HCT116 (cell line): ENCODE measurements around the gene OGN. TPM values are rescaled to one million over a fixed set of nuclear protein-coding genes. Genes with fewer than 3 reads are reported as not detected.

Source experiments
- ATAC-seq: fragments of 200-7000 bp; cut with Tn5 transposase; 2 replicates; pipeline ENCODE4 v1.9.1; 2020; ENCODE audit warnings: mild to moderate bottlenecking, moderate library complexity
- BruUV-seq: library from RNA; stranded (reverse); fragments of 400-500 nt; replicated peaks from 2 replicates; lab custom pipeline; 2021; lab: Mats Ljungman, UMichigan
- CTCF ChIA-PET: fragments of 300-600 bp; sonication (Branson Sonifier 250); formaldehyde crosslinking; loops from one replicate; lab custom pipeline; 2021; ENCODE audit warnings: antibody characterized with exemption; lab: Charles Lee
- POLR2A ChIA-PET: fragments of 300-600, 350-600 bp; sonication (Branson Sonifier 250); formaldehyde crosslinking; loops from one replicate; lab custom pipeline; 2021; ENCODE audit warnings: antibody characterized with exemption; lab: Charles Lee
- RAD21 ChIA-PET, 2 experiments: fragments of 300-600 bp; sonication (Branson Sonifier 250); formaldehyde crosslinking; loops; one replicate each; lab custom pipeline; 2023; ENCODE audit warnings: low total read pairs in 2 of 2; ENCODE audit not compliant: uncharacterized antibody in 2 of 2, unreplicated experiment in 2 of 2, low non-redundant PET in 1 of 2; lab: Charles Lee
- DNase-seq: peaks from one replicate; pipeline ENCODE4 v3.0.0-alpha.2; 2010; ENCODE audit warnings: low read depth, low spot score
- H2AFZ ChIP-seq: fragments of 200-600 bp; shearing (Covaris generic), sonication (generic); 2 replicates; pipeline ENCODE4 v1.6.1; 2017; ENCODE audit warnings: low read depth, mixed run types, mixed read lengths, antibody characterized with exemption, low read length; ENCODE audit not compliant: poor library complexity, severe bottlenecking
- H3K27ac ChIP-seq: 2 replicates; pipeline ENCODE4 v1.5.1; 2012; ENCODE audit warnings: low read depth, low read length
- H3K27me3 ChIP-seq: fragments of 200-600 bp; sonication (generic); 2 replicates; pipeline ENCODE4 v1.6.1; 2016; ENCODE audit warnings: mixed run types, low read length, mixed read lengths; ENCODE audit not compliant: insufficient read depth
- H3K36me3 ChIP-seq, 2 experiments: fragments of 200-500 bp in 1 of 2; fragments of 200-600 bp in 1 of 2; sonication (Bioruptor generic) in 1 of 2; sonication (generic) in 1 of 2; 2 replicates each; pipeline versions ENCODE4 v1.5.1 to v1.6.1; 2014 to 2016; ENCODE audit warnings: low read length in 2 of 2, inconsistent platforms in 1 of 2, mixed read lengths in 1 of 2, mixed run types in 1 of 2; ENCODE audit not compliant: insufficient read depth in 2 of 2, control insufficient read depth in 1 of 2
- H3K4me1 ChIP-seq, 2 experiments: fragments of 200-600 bp in 1 of 2; sonication (generic) in 1 of 2; 2 replicates each; pipeline versions ENCODE4 v1.5.1 to v1.6.1; 2012 to 2017; ENCODE audit warnings: low read length in 2 of 2, inconsistent platforms in 1 of 2, mild to moderate bottlenecking in 1 of 2, mixed read lengths in 1 of 2, mixed run types in 1 of 2, moderate library complexity in 1 of 2; ENCODE audit not compliant: insufficient read depth in 2 of 2, control insufficient read depth in 1 of 2
- H3K4me2 ChIP-seq: fragments of 200-600 bp; sonication (generic); 2 replicates; pipeline ENCODE4 v1.6.1; 2017; ENCODE audit warnings: mixed run types, low read length, mixed read lengths
- H3K4me3 ChIP-seq, 2 experiments: fragments of 200-600 bp in 1 of 2; sonication (generic) in 1 of 2; replicated peaks in 1 of 2; 2 replicates each; pipeline ENCODE4 v1.5.1; 2011 to 2016; ENCODE audit warnings: low read length in 2 of 2, control low read depth in 1 of 2, low read depth in 1 of 2, mild to moderate bottlenecking in 1 of 2, mixed read lengths in 1 of 2, mixed run types in 1 of 2
- H3K79me2 ChIP-seq: fragments of 200-600 bp; sonication (generic); 2 replicates; pipeline ENCODE4 v1.6.1; 2017; ENCODE audit warnings: mild to moderate bottlenecking, mixed run types, low read length, moderate library complexity, mixed read lengths; ENCODE audit not compliant: insufficient read depth
- H3K9ac ChIP-seq: fragments of 200-600 bp; sonication (generic); 2 replicates; pipeline ENCODE4 v1.6.1; 2016; ENCODE audit warnings: low read length, mixed read lengths
- H3K9me2 ChIP-seq: fragments of 200-600 bp; sonication (generic), shearing (Covaris generic); 2 replicates; pipeline ENCODE4 v1.6.1; 2017; ENCODE audit warnings: mixed run types, mild to moderate bottlenecking, moderate library complexity; ENCODE audit not compliant: insufficient read depth
- H3K9me3 ChIP-seq, 2 experiments: fragments of 200-500 bp in 1 of 2; fragments of 200-600 bp in 1 of 2; sonication (Bioruptor generic) in 1 of 2; sonication (generic) in 1 of 2; 2 replicates each; pipeline ENCODE4 v1.6.1; 2014 to 2017; ENCODE audit warnings: low read length in 2 of 2, mixed read lengths in 2 of 2, inconsistent platforms in 1 of 2, low read depth in 1 of 2, mild to moderate bottlenecking in 1 of 2, mixed run types in 1 of 2, moderate library complexity in 1 of 2; ENCODE audit not compliant: control insufficient read depth in 1 of 2, insufficient read depth in 1 of 2
- H4K20me1 ChIP-seq: fragments of 200-600 bp; sonication (generic), shearing (Covaris generic); 2 replicates; pipeline ENCODE4 v1.6.1; 2017; ENCODE audit warnings: mixed run types, mild to moderate bottlenecking, moderate library complexity; ENCODE audit not compliant: insufficient read depth
- ATF3 ChIP-seq: IDR thresholded peaks from 2 replicates; pipeline ENCODE4 v1.6.1; 2012
- CBX3 ChIP-seq: IDR thresholded peaks from 2 replicates; pipeline ENCODE4 v1.6.1; 2012; ENCODE audit warnings: low read depth
- CTCF ChIP-seq, 3 experiments: fragments of 200-600 bp in 1 of 3; sonication (generic) in 1 of 3; IDR thresholded peaks in 2 of 3; conservative IDR thresholded peaks in 1 of 3; 2 replicates each; pipeline ENCODE4 v1.5.1; 2012 to 2017; ENCODE audit warnings: low read depth in 2 of 3, low read length in 2 of 3, antibody characterized with exemption in 1 of 3, borderline replicate concordance in 1 of 3, control low read depth in 1 of 3, mild to moderate bottlenecking in 1 of 3, mixed read lengths in 1 of 3, mixed run types in 1 of 3, moderate library complexity in 1 of 3; ENCODE audit not compliant: insufficient read depth in 1 of 3
- ELF1 ChIP-seq: IDR thresholded peaks from 2 replicates; pipeline ENCODE4 v1.6.1; 2012; ENCODE audit warnings: low read depth, borderline replicate concordance
- EZH2 ChIP-seq: fragments of 200-600 bp; sonication (generic); IDR thresholded peaks from 2 replicates; pipeline ENCODE4 v1.6.1; 2017; ENCODE audit warnings: antibody characterized with exemption, mixed run types
- EZH2phosphoT487 ChIP-seq: fragments of 200-600 bp; IDR thresholded peaks from 2 replicates; pipeline ENCODE4 v1.6.1; 2018; ENCODE audit warnings: antibody characterized with exemption, borderline replicate concordance
- JUND ChIP-seq: IDR thresholded peaks from 2 replicates; pipeline ENCODE4 v1.6.1; 2012
- MAX ChIP-seq: IDR thresholded peaks from 2 replicates; pipeline ENCODE4 v1.6.1; 2012
- POLR2A ChIP-seq: IDR thresholded peaks from 2 replicates; pipeline ENCODE4 v1.7.0; 2011; ENCODE audit warnings: borderline replicate concordance; ENCODE audit not compliant: insufficient read depth, insufficient read length; ENCODE audit errors: extremely low read depth
- POLR2AphosphoS5 ChIP-seq: IDR thresholded peaks from 2 replicates; pipeline ENCODE4 v1.6.1; 2011; ENCODE audit warnings: mild to moderate bottlenecking, low read depth, low read length, moderate library complexity
- RAD21 ChIP-seq: IDR thresholded peaks from 2 replicates; pipeline ENCODE4 v1.6.1; 2012; ENCODE audit warnings: low read depth, mild to moderate bottlenecking
- SIN3A ChIP-seq: IDR thresholded peaks from 2 replicates; pipeline ENCODE4 v1.6.1; 2012; ENCODE audit warnings: low read depth
- SP1 ChIP-seq: IDR thresholded peaks from 2 replicates; pipeline ENCODE4 v1.6.1; 2012; ENCODE audit warnings: low read depth
- SRF ChIP-seq: IDR thresholded peaks from 2 replicates; pipeline ENCODE4 v1.6.1; 2012; ENCODE audit warnings: low read depth
- ZBTB33 ChIP-seq: IDR thresholded peaks from 2 replicates; pipeline ENCODE4 v1.6.1; 2011; ENCODE audit warnings: mild to moderate bottlenecking, low read length, moderate library complexity; ENCODE audit not compliant: insufficient replicate concordance; ENCODE audit errors: extremely low read depth
- ZFX ChIP-seq: fragments of 450-650 bp; IDR thresholded peaks from 2 replicates; pipeline ENCODE4 v1.6.1; 2017
- intact Hi-C: fragments of 100-400 bp; cut with micrococcal nuclease; formaldehyde crosslinking; loops from 2 replicates; pipeline ENCODE4 v1.10.0; 2022
- total RNA-seq: library from RNA; stranded (reverse); gene quantifications from one replicate; pipeline ENCODE4 v1.2.1, GENCODE V29; 2021; ENCODE audit not compliant: unreplicated experiment

OGN gene
- total RNA-seq, 1 experiment from 2014 or later: 0.15 TPM

GRCh38 chr9:92422611-92423338, 18.4 kb upstream of the OGN start:
- no peak for DNase-seq
- Histone ChIP-seq H3K4me3 (no peak overlapping the region), H3K79me2 (no peaks in the 10 kb centered on the region), H3K9me2 (no peaks in the 10 kb centered on the region), H4K20me1 (no peaks in the 10 kb centered on the region), H3K4me2 (no peak overlapping the region), H3K9ac (no peak overlapping the region), H2AFZ (no peak overlapping the region), H3K27ac (no peak overlapping the region), H3K36me3 (no peaks in the 10 kb centered on the region), H3K4me1 (no peaks in the 10 kb centered on the region), H3K9me3 (no peaks in the 10 kb centered on the region), H3K27me3 (no peaks in the 10 kb centered on the region)
- TF ChIP-seq MAX (no peak), CBX3 (no peak), SP1 (no peak)
- CTCF ChIA-PET: no interaction called here
- intact Hi-C loops: no loop called here
- no TSS peak for BruUV-seq
- POLR2A ChIA-PET: no interaction called here
- ATAC-seq: no peak
- RAD21 ChIA-PET: no interaction called here

GRCh38 chr9:92414566-92414965, 10.2 kb upstream of the OGN start:
- ChIA-PET RAD21 (no interaction called here), CTCF (no interaction called here), POLR2A (no interaction called here)
- H2AFZ ChIP-seq: no peak overlapping the region
- H4K20me1 ChIP-seq: no peaks in the 10 kb centered on the region
- DNase-seq (no peak), ATAC-seq (no peak)
- no peaks in the 10 kb centered on the region for H3K9me2 ChIP-seq
- H3K9me3 ChIP-seq: no peaks in the 10 kb centered on the region
- H3K27me3 ChIP-seq: no peaks in the 10 kb centered on the region
- H3K4me2 ChIP-seq: no peak overlapping the region
- no peaks in the 10 kb centered on the region for H3K79me2 ChIP-seq
- H3K27ac ChIP-seq: no peak overlapping the region
- intact Hi-C loops: no loop called here
- no TSS peak for BruUV-seq
- H3K36me3 ChIP-seq: no peaks in the 10 kb centered on the region
- H3K9ac ChIP-seq: no peak overlapping the region
- no peak overlapping the region for H3K4me3 ChIP-seq
- H3K4me1 ChIP-seq: no peaks in the 10 kb centered on the region
- TF ChIP-seq POLR2A (no peak), EZH2phosphoT487 (no peak), EZH2 (no peak), CTCF (IDR thresholded peaks at IDR 0.05 in 2 of 3, conservative IDR thresholded peaks at IDR 0.05 in 1 of 3; ENCODE audit: borderline replicate concordance in 1 of 3, insufficient read depth in 1 of 3, low read depth in 2 of 3, low read length in 2 of 3) (no peak), ELF1 (no peak), RAD21 (no peak), ZFX (no peak), POLR2AphosphoS5 (no peak), ZBTB33 (no peak), MAX (no peak), JUND (no peak), CBX3 (no peak), SRF (no peak), SIN3A (no peak), ATF3 (no peak)
